GM19455 (cell line): ENCODE results near the gene GRK5.

Source experiments
- ATAC-seq: cut with Tn5 transposase; IDR thresholded peaks from one replicate; pipeline ENCODE4 v1.9.1; 2021; ENCODE audit not compliant: unreplicated experiment

Gene GRK5

DNA sequence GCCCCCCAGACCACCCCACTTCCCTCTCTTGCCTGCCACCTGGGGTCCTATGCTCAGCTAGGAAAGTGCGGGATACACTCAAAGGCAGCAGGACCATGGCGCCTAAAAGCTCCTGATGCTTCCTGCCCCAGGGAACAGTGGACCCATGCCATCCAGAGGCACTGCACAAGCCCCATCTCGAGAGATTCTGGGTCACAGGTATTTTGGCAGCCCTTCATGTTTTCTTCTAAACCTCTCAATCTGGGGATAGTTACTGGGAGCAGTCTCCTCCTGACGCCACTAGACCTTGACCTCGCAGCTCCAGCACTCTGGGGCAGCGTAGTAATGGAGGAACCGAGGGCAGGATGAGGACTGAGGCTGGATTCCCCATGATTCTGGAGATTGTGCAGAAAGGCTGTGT, 107.1 kb downstream of the GRK5 start:
- ATAC-seq = no peak

GRCh38 chr10:119315128-119316001, 108.0 kb downstream of the GRK5 start:
- ATAC-seq = peak; percentile 57

DNA sequence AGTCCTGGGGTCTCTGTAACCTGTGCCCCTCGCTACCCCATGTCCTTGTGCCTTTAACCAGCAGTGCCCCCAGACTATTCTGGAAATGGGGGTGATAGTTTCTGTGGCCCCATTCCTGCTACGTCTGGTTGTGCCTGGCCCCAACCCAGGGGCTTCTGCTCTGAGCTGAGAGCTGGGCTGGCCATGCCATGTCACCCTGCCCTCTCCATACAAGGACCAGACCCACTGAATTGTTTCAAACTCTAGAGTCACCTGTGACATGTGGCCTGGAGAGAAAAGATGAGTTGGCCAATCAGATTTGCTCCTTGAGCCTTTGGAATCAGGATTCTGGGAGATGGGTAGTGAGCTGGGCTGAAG, 108.6 kb downstream of the GRK5 start:
- ATAC-seq = no peak

- ATAC-seq = no peak
Measured at GRCh38 chr10:119316729-119317097, 109.3 kb downstream of the GRK5 start.

DNA sequence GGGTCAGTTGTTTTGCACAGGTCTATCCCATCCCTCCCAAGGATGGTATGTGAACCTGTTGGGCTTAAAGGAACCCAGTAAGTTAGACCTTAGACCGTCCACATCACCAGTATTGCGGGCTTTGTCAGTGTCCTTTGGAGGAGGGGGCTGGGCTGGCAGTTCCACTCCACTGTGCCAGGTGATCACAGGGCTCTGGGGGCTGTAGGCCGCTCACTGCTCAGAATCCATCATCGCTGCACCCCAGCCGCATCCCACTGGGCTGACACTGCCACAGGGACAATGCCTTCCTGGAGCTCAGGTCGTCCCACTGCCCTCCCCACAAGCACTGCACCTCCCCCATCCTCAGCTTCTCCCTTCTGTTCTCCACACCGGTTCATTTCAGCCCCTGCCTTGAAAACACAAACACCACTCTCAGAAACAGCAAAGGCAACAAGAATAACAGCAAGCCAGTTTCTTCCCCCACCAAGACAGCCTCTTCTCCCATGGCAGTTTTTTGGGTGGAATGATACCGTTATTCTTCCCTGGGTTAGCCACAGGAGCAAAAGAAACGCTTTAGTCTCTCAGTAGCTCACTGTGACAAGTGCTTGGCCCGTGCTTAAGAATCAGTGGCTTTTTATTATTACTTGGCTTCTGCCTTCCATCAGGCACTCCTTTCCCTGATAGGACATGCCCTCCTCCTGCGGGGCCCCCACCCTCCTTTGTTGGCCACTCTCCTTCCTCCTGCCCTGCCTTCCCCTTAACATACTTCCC, 111.2 kb downstream of the GRK5 start:
- no peak for ATAC-seq

DNA sequence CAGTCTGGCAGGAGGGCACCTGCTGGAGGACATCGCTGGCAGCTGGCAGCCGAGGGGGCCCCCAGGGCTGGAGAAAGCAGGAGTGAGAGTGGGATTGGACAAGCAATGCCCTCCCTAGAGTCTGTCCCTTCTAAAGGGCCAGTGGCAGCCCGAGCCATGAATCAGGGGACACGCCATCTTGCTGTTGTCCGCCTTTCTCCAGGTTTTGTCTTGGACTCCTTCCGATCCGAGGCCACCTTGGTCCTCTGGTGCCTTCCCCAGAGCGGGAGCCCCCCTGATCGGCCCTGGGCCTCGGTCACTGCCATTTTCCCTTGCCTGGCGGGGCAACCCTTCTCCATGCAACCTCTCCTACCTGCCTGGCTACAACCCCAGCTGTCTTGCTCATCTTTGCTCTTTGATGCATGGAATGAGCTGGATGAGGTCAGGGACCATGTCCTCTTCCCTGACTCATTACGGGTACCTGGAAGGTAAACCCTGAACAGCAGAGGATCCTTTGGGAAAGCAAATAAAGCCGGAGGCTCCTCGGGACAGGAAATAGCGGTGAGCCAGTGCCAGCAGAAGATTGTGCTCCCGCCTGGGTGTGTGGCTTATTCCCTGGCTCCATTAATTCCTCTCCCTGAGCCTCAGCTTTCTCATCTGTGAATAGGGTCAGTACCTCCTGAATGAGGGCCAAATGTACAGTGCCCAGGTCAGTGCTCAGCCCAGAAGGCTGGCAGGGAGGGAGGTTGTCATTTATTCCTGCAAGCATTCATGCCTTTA, 112.0 kb downstream of the GRK5 start:
- ATAC-seq = no peak

GRCh38 chr10:119319920-119320258, 112.5 kb downstream of the GRK5 start:
- no peak for ATAC-seq

DNA sequence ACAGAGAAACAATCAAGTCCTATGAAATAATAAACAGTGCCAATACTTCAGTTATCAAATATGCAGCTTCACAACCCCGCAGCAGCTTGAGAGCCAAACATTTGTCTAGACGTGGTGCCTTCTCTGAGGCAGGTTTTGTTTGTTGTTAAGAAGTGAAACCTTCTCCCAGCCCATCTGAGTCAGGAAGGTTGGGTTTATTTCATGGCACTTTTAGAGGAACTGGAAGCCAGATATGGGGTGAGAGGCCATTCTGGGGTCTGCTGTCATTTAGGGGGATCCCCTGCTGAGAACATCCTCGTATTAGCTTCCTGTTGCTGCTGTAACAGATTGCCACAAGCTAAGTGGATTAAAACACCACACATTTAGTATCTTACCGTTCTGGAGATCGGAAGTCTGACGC, 113.6 kb downstream of the GRK5 start:
- no peak for ATAC-seq

- ATAC-seq = no peak
Measured at GRCh38 chr10:119323085-119324016, 116.0 kb downstream of the GRK5 start.

- ATAC-seq = no peak
Measured at GRCh38 chr10:119325131-119325530, 117.8 kb downstream of the GRK5 start.

DNA sequence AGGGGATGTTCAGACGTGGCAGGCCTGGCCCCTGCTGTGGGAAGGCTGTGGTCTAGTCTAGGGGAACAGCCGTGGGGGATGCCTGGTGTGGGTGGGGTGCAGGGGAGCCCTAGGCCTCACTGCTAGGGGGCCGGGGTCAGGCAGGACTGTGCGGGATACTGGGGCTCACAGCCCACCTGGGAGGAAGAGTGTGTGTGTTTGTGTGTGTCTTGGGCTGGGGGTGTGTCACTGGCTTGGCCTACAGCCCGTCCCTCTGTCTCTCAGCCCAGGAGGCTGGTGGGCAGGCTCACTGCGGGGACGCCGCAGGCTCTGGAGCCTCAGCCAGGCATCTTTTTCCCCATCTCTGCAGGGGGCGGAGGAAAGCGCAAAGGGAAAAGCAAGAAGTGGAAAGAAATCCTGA, 118.8 kb downstream of the GRK5 start:
- no peak for ATAC-seq

- ATAC-seq = no peak
Measured at GRCh38 chr10:119327096-119327745, 119.8 kb downstream of the GRK5 start.

GRCh38 chr10:119328223-119328622, 120.9 kb downstream of the GRK5 start:
- ATAC-seq = no peak

DNA sequence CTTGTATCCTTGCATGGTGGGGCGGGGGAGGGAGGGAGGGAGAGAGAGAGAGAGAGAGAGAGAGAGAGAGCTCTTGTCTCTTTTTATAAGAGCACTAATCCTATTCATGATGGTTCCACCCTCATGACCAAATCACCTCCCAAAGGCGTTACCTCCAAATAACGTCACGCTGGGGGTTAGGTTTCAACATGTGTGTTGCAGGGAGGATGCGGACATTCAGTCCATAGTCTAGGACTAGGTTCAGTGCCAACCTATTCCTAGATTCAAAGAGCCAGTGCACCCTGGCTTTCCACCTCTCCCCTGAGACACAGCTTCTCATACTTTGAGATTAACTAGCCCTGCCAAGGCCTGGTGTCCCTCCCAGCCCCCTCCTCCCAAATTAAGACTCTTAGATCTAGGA, 123.0 kb downstream of the GRK5 start:
- no peak for ATAC-seq

- ATAC-seq = no peak
Measured at GRCh38 chr10:119331061-119331460, 123.7 kb downstream of the GRK5 start.

GRCh38 chr10:119333146-119333792, 125.9 kb downstream of the GRK5 start:
- ATAC-seq = no peak

- ATAC-seq = no peak
Measured at GRCh38 chr10:119335671-119336353, 128.4 kb downstream of the GRK5 start.

DNA sequence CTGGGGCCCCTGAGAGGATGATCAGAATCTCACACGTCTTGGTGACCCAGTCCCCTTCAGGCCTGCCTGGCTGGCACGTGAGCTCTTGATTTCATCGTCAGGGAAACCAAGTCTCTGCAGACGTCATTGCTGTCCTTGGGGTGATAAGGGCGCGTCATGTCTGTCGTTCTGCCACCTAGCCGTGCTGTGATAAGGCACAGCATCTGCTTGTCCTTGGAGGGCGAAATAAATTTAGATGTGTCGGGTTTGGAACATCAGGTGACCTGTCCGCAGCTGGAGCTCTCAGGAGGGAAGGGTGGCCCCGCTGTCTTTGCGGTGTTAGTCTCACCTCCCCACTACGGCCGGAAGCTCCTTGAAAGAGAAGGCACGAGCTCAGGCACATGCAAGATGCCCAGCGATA, 129.2 kb downstream of the GRK5 start:
- no peak for ATAC-seq

DNA sequence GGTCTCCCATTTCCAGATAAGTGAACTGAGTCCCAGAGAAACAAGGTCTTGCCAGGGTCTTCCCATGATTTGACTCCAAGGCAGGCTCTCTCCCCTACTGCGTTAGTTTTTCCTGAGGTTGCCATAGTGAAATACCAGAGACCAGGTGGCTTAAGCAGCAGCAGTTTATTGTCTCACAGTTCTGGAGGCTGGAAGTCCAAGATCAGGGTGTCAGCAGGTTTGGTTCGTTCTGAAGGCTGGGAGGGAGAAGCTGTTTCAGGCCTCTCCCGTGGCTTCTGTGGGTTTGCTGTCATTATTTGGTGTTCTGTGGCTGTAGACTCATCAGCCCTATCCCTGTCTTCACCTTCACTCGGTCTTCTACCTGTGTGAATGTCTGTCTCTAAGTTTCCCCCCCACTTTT, 129.9 kb downstream of the GRK5 start:
- ATAC-seq = no peak
